Measurements from ENCODE around the gene STH. TPM values are rescaled to one million over a fixed set of nuclear protein-coding genes. Genes with fewer than 3 reads are reported as not detected.

The STH gene
- total and polyA plus RNA-seq, 2 experiments from 2014 or later = 0.55 TPM; not detected in 1

- Histone ChIP-seq H4K20me1 (replicated peaks; ENCODE audit: insufficient read depth) (no peaks in the 10 kb centered on the region), H3K79me2 (replicated peaks; ENCODE audit: insufficient read depth) (no peaks in the 10 kb centered on the region), H3K4me2 (no peak overlapping the region), H3K4me3 (no peak overlapping the region), H3K27me3 (ENCODE audit: insufficient read depth) (no peaks in the 10 kb centered on the region), H3K36me3 (ENCODE audit: insufficient read depth) (no peaks in the 10 kb centered on the region), H2AFZ (no peak overlapping the region), H3K27ac (ENCODE audit: low read depth) (no peak overlapping the region), H3F3A (replicated peaks; ENCODE audit: low read depth) (no peaks in the 10 kb centered on the region), H3K9me2 (ENCODE audit: insufficient read depth) (no peaks in the 10 kb centered on the region), H3K4me1 (ENCODE audit: insufficient read depth) (no peaks in the 10 kb centered on the region)
- DNase-seq (ENCODE audit: low spot score) = no peak
- TF ChIP-seq EZH2 (IDR thresholded peaks at IDR 0.05; ENCODE audit: low read depth, unreplicated experiment) (no peak), NANOG (IDR thresholded peaks at IDR 0.05; ENCODE audit: borderline replicate concordance) (no peak), ZNF462 (CRISPR knock-in tag; IDR thresholded peaks at IDR 0.05) (no peak), ZNF114 (CRISPR knock-in tag; IDR thresholded peaks at IDR 0.05) (no peak), STAT1 (IDR thresholded peaks at IDR 0.05; ENCODE audit: unreplicated experiment) (no peak), POLR2AphosphoS5 (IDR thresholded peaks at IDR 0.05; ENCODE audit: low read depth) (no peak), ZNF331 (CRISPR knock-in tag; IDR thresholded peaks at IDR 0.05; ENCODE audit: low read depth) (no peak), EZH2phosphoT487 (IDR thresholded peaks at IDR 0.05; ENCODE audit: unreplicated experiment) (no peak), JUNB (IDR thresholded peaks at IDR 0.05; ENCODE audit: unreplicated experiment) (no peak), CREB1 (CRISPR knock-in tag; IDR thresholded peaks at IDR 0.05; ENCODE audit: low read depth) (no peak)
- TF ChIP-seq, protein P1, sequence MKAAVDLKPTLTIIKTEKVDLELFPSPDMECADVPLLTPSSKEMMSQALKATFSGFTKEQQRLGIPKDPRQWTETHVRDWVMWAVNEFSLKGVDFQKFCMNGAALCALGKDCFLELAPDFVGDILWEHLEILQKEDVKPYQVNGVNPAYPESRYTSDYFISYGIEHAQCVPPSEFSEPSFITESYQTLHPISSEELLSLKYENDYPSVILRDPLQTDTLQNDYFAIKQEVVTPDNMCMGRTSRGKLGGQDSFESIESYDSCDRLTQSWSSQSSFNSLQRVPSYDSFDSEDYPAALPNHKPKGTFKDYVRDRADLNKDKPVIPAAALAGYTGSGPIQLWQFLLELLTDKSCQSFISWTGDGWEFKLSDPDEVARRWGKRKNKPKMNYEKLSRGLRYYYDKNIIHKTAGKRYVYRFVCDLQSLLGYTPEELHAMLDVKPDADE (IDR thresholded peaks at IDR 0.05) = no peak
- TF ChIP-seq, protein P2, sequence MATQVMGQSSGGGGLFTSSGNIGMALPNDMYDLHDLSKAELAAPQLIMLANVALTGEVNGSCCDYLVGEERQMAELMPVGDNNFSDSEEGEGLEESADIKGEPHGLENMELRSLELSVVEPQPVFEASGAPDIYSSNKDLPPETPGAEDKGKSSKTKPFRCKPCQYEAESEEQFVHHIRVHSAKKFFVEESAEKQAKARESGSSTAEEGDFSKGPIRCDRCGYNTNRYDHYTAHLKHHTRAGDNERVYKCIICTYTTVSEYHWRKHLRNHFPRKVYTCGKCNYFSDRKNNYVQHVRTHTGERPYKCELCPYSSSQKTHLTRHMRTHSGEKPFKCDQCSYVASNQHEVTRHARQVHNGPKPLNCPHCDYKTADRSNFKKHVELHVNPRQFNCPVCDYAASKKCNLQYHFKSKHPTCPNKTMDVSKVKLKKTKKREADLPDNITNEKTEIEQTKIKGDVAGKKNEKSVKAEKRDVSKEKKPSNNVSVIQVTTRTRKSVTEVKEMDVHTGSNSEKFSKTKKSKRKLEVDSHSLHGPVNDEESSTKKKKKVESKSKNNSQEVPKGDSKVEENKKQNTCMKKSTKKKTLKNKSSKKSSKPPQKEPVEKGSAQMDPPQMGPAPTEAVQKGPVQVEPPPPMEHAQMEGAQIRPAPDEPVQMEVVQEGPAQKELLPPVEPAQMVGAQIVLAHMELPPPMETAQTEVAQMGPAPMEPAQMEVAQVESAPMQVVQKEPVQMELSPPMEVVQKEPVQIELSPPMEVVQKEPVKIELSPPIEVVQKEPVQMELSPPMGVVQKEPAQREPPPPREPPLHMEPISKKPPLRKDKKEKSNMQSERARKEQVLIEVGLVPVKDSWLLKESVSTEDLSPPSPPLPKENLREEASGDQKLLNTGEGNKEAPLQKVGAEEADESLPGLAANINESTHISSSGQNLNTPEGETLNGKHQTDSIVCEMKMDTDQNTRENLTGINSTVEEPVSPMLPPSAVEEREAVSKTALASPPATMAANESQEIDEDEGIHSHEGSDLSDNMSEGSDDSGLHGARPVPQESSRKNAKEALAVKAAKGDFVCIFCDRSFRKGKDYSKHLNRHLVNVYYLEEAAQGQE (IDR thresholded peaks at IDR 0.05; ENCODE audit: unreplicated experiment) = no peak
- TF ChIP-seq, protein P3, sequence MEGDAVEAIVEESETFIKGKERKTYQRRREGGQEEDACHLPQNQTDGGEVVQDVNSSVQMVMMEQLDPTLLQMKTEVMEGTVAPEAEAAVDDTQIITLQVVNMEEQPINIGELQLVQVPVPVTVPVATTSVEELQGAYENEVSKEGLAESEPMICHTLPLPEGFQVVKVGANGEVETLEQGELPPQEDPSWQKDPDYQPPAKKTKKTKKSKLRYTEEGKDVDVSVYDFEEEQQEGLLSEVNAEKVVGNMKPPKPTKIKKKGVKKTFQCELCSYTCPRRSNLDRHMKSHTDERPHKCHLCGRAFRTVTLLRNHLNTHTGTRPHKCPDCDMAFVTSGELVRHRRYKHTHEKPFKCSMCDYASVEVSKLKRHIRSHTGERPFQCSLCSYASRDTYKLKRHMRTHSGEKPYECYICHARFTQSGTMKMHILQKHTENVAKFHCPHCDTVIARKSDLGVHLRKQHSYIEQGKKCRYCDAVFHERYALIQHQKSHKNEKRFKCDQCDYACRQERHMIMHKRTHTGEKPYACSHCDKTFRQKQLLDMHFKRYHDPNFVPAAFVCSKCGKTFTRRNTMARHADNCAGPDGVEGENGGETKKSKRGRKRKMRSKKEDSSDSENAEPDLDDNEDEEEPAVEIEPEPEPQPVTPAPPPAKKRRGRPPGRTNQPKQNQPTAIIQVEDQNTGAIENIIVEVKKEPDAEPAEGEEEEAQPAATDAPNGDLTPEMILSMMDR (conservative IDR thresholded peaks at IDR 0.05; ENCODE audit: low read depth in 2 of 2) = no peak
- Mint-ChIP-seq H3K4me3 (no peak overlapping the region), H3K4me1 (no peaks in the 10 kb centered on the region), H3K27ac (no peak overlapping the region), H3K9me3 (no peaks in the 10 kb centered on the region), H3K27me3 (ENCODE audit: insufficient read depth, low read depth, poor library complexity) (no peaks in the 10 kb centered on the region), H3K36me3 (ENCODE audit: low read depth) (no peaks in the 10 kb centered on the region)
- no peak for ATAC-seq
Observed at GRCh38 chr17:45960311-45960710, 38.7 kb upstream of the STH start.

All from GM23338 (cell line).